A673 (cell line): ENCODE measurements around the gene THUMPD3. TPM values are rescaled to one million over a fixed set of nuclear protein-coding genes. Genes with fewer than 3 reads are reported as not detected.

Experiments used
- BruUV-seq: library from RNA; stranded (reverse); fragments of 400-500 nt; replicated peaks from 2 replicates; lab custom pipeline; 2021; lab: Mats Ljungman, UMichigan
- CTCF ChIA-PET: fragments of 300-600 bp; sonication (Branson Sonifier 250); formaldehyde crosslinking; loops from one replicate; lab custom pipeline; 2022; ENCODE audit warnings: antibody characterized with exemption; lab: Charles Lee
- POLR2A ChIA-PET: fragments of 300-600 bp; sonication (Branson Sonifier 250); formaldehyde crosslinking; loops from one replicate; lab custom pipeline; 2022; ENCODE audit warnings: antibody characterized with exemption; ENCODE audit not compliant: low non-redundant PET; lab: Charles Lee
- DNase-seq: peaks from one replicate; pipeline ENCODE4 v3.0.0-alpha.2; 2015; ENCODE audit warnings: low spot score
- H3K27ac ChIP-seq: fragments of 200-600 bp; sonication (generic); 2 replicates; pipeline ENCODE4 v1.5.1; 2016; ENCODE audit warnings: mixed run types, low read depth, mild to moderate bottlenecking, mixed read lengths, antibody characterized with exemption, low read length; ENCODE audit not compliant: poor library complexity, severe bottlenecking
- H3K27me3 ChIP-seq: fragments of 200-600 bp; sonication (generic); replicated peaks from 2 replicates; pipeline ENCODE4 v1.6.1; 2017; ENCODE audit warnings: mixed run types, low read depth, mild to moderate bottlenecking, mixed read lengths, antibody characterized with exemption, low read length; ENCODE audit not compliant: insufficient read depth, poor library complexity
- H3K36me3 ChIP-seq: fragments of 200-600 bp; sonication (generic); 2 replicates; pipeline ENCODE4 v1.6.1; 2016; ENCODE audit warnings: mixed run types, mild to moderate bottlenecking, mixed read lengths, antibody characterized with exemption, low read length; ENCODE audit not compliant: insufficient read depth, poor library complexity, severe bottlenecking
- H3K4me1 ChIP-seq: fragments of 200-600 bp; sonication (generic); 2 replicates; pipeline ENCODE4 v1.6.1; 2017; ENCODE audit warnings: mixed run types, mild to moderate bottlenecking, mixed read lengths, antibody characterized with exemption, low read length; ENCODE audit not compliant: insufficient read depth, poor library complexity, severe bottlenecking
- H3K4me3 ChIP-seq: fragments of 200-600 bp; sonication (generic); 2 replicates; pipeline ENCODE4 v1.5.1; 2016; ENCODE audit warnings: low read depth, mixed run types, mild to moderate bottlenecking, mixed read lengths, low read length; ENCODE audit not compliant: poor library complexity, severe bottlenecking
- H3K9me3 ChIP-seq: fragments of 200-600 bp; sonication (generic); 2 replicates; pipeline ENCODE4 v1.6.1; 2016; ENCODE audit warnings: mixed run types, low read depth, mild to moderate bottlenecking, mixed read lengths, antibody characterized with exemption, low read length; ENCODE audit not compliant: poor library complexity, severe bottlenecking
- CTCF ChIP-seq: fragments of 300-800, 200-600 bp; sonication (generic); conservative IDR thresholded peaks from 2 replicates; pipeline ENCODE4 v1.5.1; 2017; ENCODE audit warnings: low read depth, mild to moderate bottlenecking, antibody characterized with exemption, low read length, moderate library complexity, mixed read lengths
- EZH2 ChIP-seq: fragments of 200-600 bp; sonication (generic); IDR thresholded peaks from 2 replicates; pipeline ENCODE4 v1.6.1; 2017; ENCODE audit warnings: borderline replicate concordance, low read depth, mild to moderate bottlenecking, mixed read lengths, antibody characterized with exemption, low read length; ENCODE audit not compliant: poor library complexity, severe bottlenecking
- intact Hi-C: fragments of 100-400 bp; cut with micrococcal nuclease; formaldehyde crosslinking; loops from one replicate; pipeline ENCODE4 v1.10.0; 2022; ENCODE audit not compliant: unreplicated experiment
- total RNA-seq: library from RNA; stranded (reverse); gene quantifications from 2 replicates; pipeline ENCODE4 v1.2.3, GENCODE V29; 2021

THUMPD3 gene
- total RNA-seq, 1 experiment from 2014 or later: 84.6 TPM

- Histone ChIP-seq H3K27ac (no peak overlapping the region), H3K27me3 (no peaks in the 10 kb centered on the region), H3K4me1 (no peaks in the 10 kb centered on the region), H3K36me3 (no peaks in the 10 kb centered on the region), H3K9me3 (peaks cover 10% of the 10 kb centered on the region), H3K4me3 (no peak overlapping the region)
- no peak for TF ChIP-seq CTCF
- no peak for TF ChIP-seq EZH2
- DNase-seq: no peak
- no TSS peak for BruUV-seq
- CTCF ChIA-PET: no interaction called here
- intact Hi-C loops: no loop called here
- POLR2A ChIA-PET: interaction anchor here (0.5 kb wide), 1 partner anchor 33 kb away, joined by 11 read pairs; the partner anchor contains the start of gene THUMPD3
Measured at GRCh38 chr3:9330166-9330703, 32.6 kb upstream of the THUMPD3 start.

GRCh38 chr3:9331171-9331570, 31.7 kb upstream of the THUMPD3 start:
- DNase-seq: no peak
- ChIA-PET CTCF (no interaction called here), POLR2A (no interaction called here)
- no peak overlapping the region for H3K27ac ChIP-seq
- no peaks in the 10 kb centered on the region for H3K4me1 ChIP-seq
- H3K9me3 ChIP-seq: peaks cover 10% of the 10 kb centered on the region
- intact Hi-C loops: no loop called here
- TF ChIP-seq EZH2 (no peak), CTCF (no peak)
- no peaks in the 10 kb centered on the region for H3K36me3 ChIP-seq
- H3K27me3 ChIP-seq: no peaks in the 10 kb centered on the region
- BruUV-seq: no TSS peak
- H3K4me3 ChIP-seq: no peak overlapping the region

- CTCF ChIA-PET: no interaction called here
- H3K4me3 ChIP-seq: no peak overlapping the region
- TF ChIP-seq CTCF (no peak), EZH2 (no peak)
Measured at GRCh38 chr3:9332250-9333030, 30.4 kb upstream of the THUMPD3 start.

More at GRCh38 chr3:9332250-9333030, 30.4 kb upstream of the THUMPD3 start:
- Histone ChIP-seq H3K4me1 (no peaks in the 10 kb centered on the region), H3K36me3 (no peaks in the 10 kb centered on the region), H3K27me3 (no peaks in the 10 kb centered on the region), H3K9me3 (peaks cover 6% of the 10 kb centered on the region), H3K27ac (no peak overlapping the region)
- POLR2A ChIA-PET: no interaction called here
- BruUV-seq: no TSS peak
- intact Hi-C loops: no loop called here
- no peak for DNase-seq
